IMR-90 (cell line): ENCODE data around the gene PCYT2. TPM values are rescaled to one million over a fixed set of nuclear protein-coding genes. Genes with fewer than 3 reads are reported as not detected.

Experiments used
- ATAC-seq: fragments of 200-7000 bp; cut with Tn5 transposase; 2 replicates; pipeline ENCODE4 v1.9.1; 2020; ENCODE audit warnings: low read depth, mild to moderate bottlenecking, moderate library complexity
- BruUV-seq: library from RNA; stranded (reverse); fragments of 400-500 nt; replicated peaks from 2 replicates; lab custom pipeline; 2021; lab: Mats Ljungman, UMichigan
- CTCF ChIA-PET: fragments of 300-600 bp; formaldehyde crosslinking; extraction: SDS; loops from one replicate; lab custom pipeline; 2021; ENCODE audit warnings: antibody characterized with exemption; lab: Yijun Ruan, JAX
- POLR2A ChIA-PET: fragments of 300-600 bp; sonication (Branson Sonifier 250); formaldehyde crosslinking; loops from one replicate; lab custom pipeline; 2022; ENCODE audit warnings: antibody characterized with exemption; ENCODE audit not compliant: unreplicated experiment; lab: Charles Lee
- DNase-seq: peaks from one replicate; pipeline ENCODE4 v3.0.0; 2013
- H2AFZ ChIP-seq: replicated peaks from 2 replicates; pipeline ENCODE3; 2013; ENCODE audit warnings: low read length, mild to moderate bottlenecking; ENCODE audit not compliant: poor library complexity
- H2AK5ac ChIP-seq: 2 replicates; pipeline ENCODE4 v1.6.1; 2013; ENCODE audit warnings: low read depth, low read length, inconsistent platforms
- H2AK9ac ChIP-seq: replicated peaks from 2 replicates; pipeline ENCODE3; 2013; ENCODE audit warnings: mild to moderate bottlenecking, low read depth, low read length, moderate library complexity; ENCODE audit not compliant: poor library complexity
- H2BK120ac ChIP-seq: 2 replicates; pipeline ENCODE4 v1.6.1; 2013; ENCODE audit warnings: low read depth, low read length, inconsistent platforms
- H2BK15ac ChIP-seq: 3 replicates; pipeline ENCODE4 v1.6.1; 2013; ENCODE audit warnings: low read depth, low read length, inconsistent platforms
- H2BK20ac ChIP-seq: 2 replicates; pipeline ENCODE4 v1.6.1; 2013; ENCODE audit warnings: low read depth, mild to moderate bottlenecking, inconsistent platforms, low read length, moderate library complexity
- H2BK5ac ChIP-seq: 2 replicates; pipeline ENCODE4 v1.6.1; 2013; ENCODE audit warnings: mild to moderate bottlenecking, low read depth, low read length, inconsistent platforms; ENCODE audit not compliant: poor library complexity, severe bottlenecking
- H3K14ac ChIP-seq: replicated peaks from 2 replicates; pipeline ENCODE4 v1.6.1; 2013; ENCODE audit warnings: low read depth, low read length, inconsistent platforms
- H3K18ac ChIP-seq: 2 replicates; pipeline ENCODE4 v1.6.1; 2013; ENCODE audit warnings: low read depth, low read length, control low read depth
- H3K23ac ChIP-seq: 2 replicates; pipeline ENCODE4 v1.6.1; 2013; ENCODE audit warnings: low read depth, low read length, inconsistent platforms
- H3K27ac ChIP-seq: 2 replicates; pipeline ENCODE4 v1.5.1; 2013; ENCODE audit warnings: mild to moderate bottlenecking, control low read depth, low read length; ENCODE audit not compliant: insufficient read depth
- H3K27me3 ChIP-seq: 2 replicates; pipeline ENCODE4 v1.6.1; 2013; ENCODE audit warnings: low read length; ENCODE audit not compliant: control insufficient read depth, insufficient read depth
- H3K36me3 ChIP-seq: 2 replicates; pipeline ENCODE4 v1.6.1; 2013; ENCODE audit warnings: low read length, mixed read lengths; ENCODE audit not compliant: control insufficient read depth, insufficient read depth
- H3K4ac ChIP-seq: 2 replicates; pipeline ENCODE4 v1.6.1; 2013; ENCODE audit warnings: low read depth, low read length, inconsistent platforms
- H3K4me1 ChIP-seq: 2 replicates; pipeline ENCODE4 v1.6.1; 2013; ENCODE audit warnings: low read length, mixed read lengths; ENCODE audit not compliant: control insufficient read depth, insufficient read depth
- H3K4me2 ChIP-seq: 2 replicates; pipeline ENCODE4 v1.6.1; 2013; ENCODE audit warnings: low read depth, mild to moderate bottlenecking, control low read depth, low read length, moderate library complexity
- H3K4me3 ChIP-seq: 2 replicates; pipeline ENCODE4 v1.5.1; 2013; ENCODE audit warnings: low read depth, mild to moderate bottlenecking, control low read depth, low read length, moderate library complexity; ENCODE audit not compliant: insufficient read depth
- H3K56ac ChIP-seq: 2 replicates; pipeline ENCODE4 v1.6.1; 2013; ENCODE audit warnings: low read length, inconsistent platforms; ENCODE audit not compliant: insufficient read depth; ENCODE audit errors: extremely low read depth
- H3K79me1 ChIP-seq, 2 experiments: 2 replicates each; pipeline ENCODE4 v1.6.1; 2013; ENCODE audit warnings: low read length in 2 of 2, inconsistent platforms in 1 of 2, low read depth in 1 of 2
- H3K9ac ChIP-seq: 2 replicates; pipeline ENCODE4 v1.6.1; 2013; ENCODE audit warnings: low read depth, low read length, control low read depth
- H3K9me1 ChIP-seq: 2 replicates; pipeline ENCODE4 v1.6.1; 2013; ENCODE audit warnings: low read length, inconsistent platforms; ENCODE audit not compliant: insufficient read depth
- H3K9me3 ChIP-seq: 2 replicates; pipeline ENCODE4 v1.6.1; 2013; ENCODE audit warnings: low read length; ENCODE audit not compliant: control insufficient read depth, insufficient read depth
- H4K20me1 ChIP-seq: 2 replicates; pipeline ENCODE4 v1.6.1; 2013; ENCODE audit warnings: low read length, inconsistent platforms; ENCODE audit not compliant: insufficient read depth
- H4K5ac ChIP-seq: 2 replicates; pipeline ENCODE4 v1.6.1; 2013; ENCODE audit warnings: mild to moderate bottlenecking, low read depth, low read length, control low read depth
- H4K8ac ChIP-seq, 2 experiments: 2 replicates each; pipeline ENCODE4 v1.6.1; 2013; ENCODE audit warnings: low read depth in 2 of 2, low read length in 2 of 2, control low read depth in 1 of 2, inconsistent platforms in 1 of 2
- H4K91ac ChIP-seq: 2 replicates; pipeline ENCODE4 v1.6.1; 2013; ENCODE audit warnings: low read depth, low read length, inconsistent platforms; ENCODE audit not compliant: insufficient read depth
- BHLHE40 ChIP-seq: fragments of 150-350 bp; IDR thresholded peaks from 2 replicates; pipeline ENCODE4 v1.6.1; 2016; ENCODE audit warnings: mild to moderate bottlenecking, low read depth, low read length
- RFX5 ChIP-seq: IDR thresholded peaks from 2 replicates; pipeline ENCODE4 v1.8.0; 2012; ENCODE audit warnings: low read depth, mild to moderate bottlenecking, low read length, moderate library complexity
- WGBS, 2 experiments: methylation state at CpG; one replicate each; pipeline versions ENCODE4 v1.1.5 to v1.1.7; 2013; ENCODE audit warnings: missing lambda C conversion rate in 2 of 2; ENCODE audit not compliant: insufficient read length in 1 of 2; ENCODE audit errors: extremely low coverage in 2 of 2; 5-methylcytosine and 5-hydroxymethylcytosine counted together
- dilution Hi-C: fragments of 300-500 bp; cut with HindIII; formaldehyde crosslinking; loops from one replicate; pipeline ENCODE4 v1.14.3; 2018; ENCODE audit warnings: low sequenced_read_pairs; ENCODE audit not compliant: unreplicated experiment
- in situ Hi-C: fragments of 300-500 bp; cut with MboI; formaldehyde crosslinking; loops from 3 replicates; pipeline ENCODE4 v1.14.3; 2019; ENCODE audit warnings: low sequenced_read_pairs, inconsistent platforms, mixed read lengths
- intact Hi-C: fragments of 100-400 bp; cut with micrococcal nuclease; formaldehyde crosslinking; loops from 2 replicates; pipeline ENCODE4 v1.10.0; 2022
- polyA plus RNA-seq, 3 experiments: library from polyadenylated mRNA; depleted of rRNA; stranded (reverse); fragments of >200 nt; gene quantifications; 2 replicates each; pipeline ENCODE4 v1.2.3, GENCODE V29; 2012; ENCODE audit warnings: low replicate concordance in 1 of 3
- total RNA-seq: library from RNA; depleted of rRNA; stranded (reverse); fragments of >200 nt; gene quantifications from 2 replicates; pipeline ENCODE4 v1.2.3, GENCODE V29; 2012

The PCYT2 gene
- total and polyA plus RNA-seq, 2 of the 4 experiments (the other 2 are of a cell fraction) = 37.3 to 38.5 TPM

DNA sequence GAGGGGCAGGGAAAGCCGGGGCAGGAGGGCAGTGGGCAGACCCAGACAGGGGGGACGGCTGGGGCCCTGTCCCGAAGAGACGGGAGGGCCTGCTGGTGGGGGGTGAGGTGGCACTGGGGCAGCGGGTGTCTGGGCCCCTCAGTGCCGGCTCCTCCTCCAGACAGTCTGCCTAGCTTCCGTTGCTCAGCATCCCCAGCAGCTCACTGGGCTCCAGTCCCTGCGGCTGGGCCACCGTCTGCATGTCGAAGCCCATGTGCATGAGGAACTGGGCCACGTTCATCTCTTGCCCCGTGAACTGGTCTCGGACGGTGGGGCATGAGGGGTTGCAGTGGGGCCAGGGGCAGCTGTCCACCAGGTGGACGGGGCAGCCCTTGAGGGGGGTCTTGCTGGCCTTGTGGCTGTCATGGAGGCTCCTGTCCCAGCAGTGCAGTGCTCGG lies 41.6 kb upstream of the PCYT2 start:
- dilution Hi-C loops = no loop called here
- H3K27me3 ChIP-seq = peaks cover 7% of the 10 kb centered on the region; the same call in 1 of the 2 replicates
- CTCF ChIA-PET = no interaction called here

More for the DNA sequence above, 41.6 kb upstream of the PCYT2 start:
- Histone ChIP-seq H2AK9ac (no peak overlapping the region), H2AFZ (no peak overlapping the region), H4K5ac (no peak overlapping the region), H3K4me3 (no peak overlapping the region), H4K91ac (no peak overlapping the region), H4K20me1 (no peaks in the 10 kb centered on the region), H3K36me3 (no peaks in the 10 kb centered on the region), H2BK20ac (no peak overlapping the region), H2AK5ac (no peak overlapping the region), H3K4me1 (no peaks in the 10 kb centered on the region), H3K4me2 (no peak overlapping the region), H3K23ac (no peak overlapping the region), H3K4ac (no peak overlapping the region), H3K9ac (no peak overlapping the region), H2BK15ac (no peak overlapping the region), H3K56ac (no peak overlapping the region), H3K9me1 (no peaks in the 10 kb centered on the region), H3K79me1 (no peaks in the 10 kb centered on the region), H4K8ac (no peak overlapping the region), H2BK120ac (no peak overlapping the region), H2BK5ac (no peak overlapping the region), H3K14ac (no peak overlapping the region), H3K27ac (no peak overlapping the region), H3K18ac (no peak overlapping the region), H3K9me3 (no peaks in the 10 kb centered on the region)
- 47% methylated on average over 7 of the region's 16 CpGs; no CpG with 5 or more reads in 1 of the 2 experiments for WGBS, 2 experiments
- no TSS peak for BruUV-seq
- DNase-seq (no peak), ATAC-seq (no peak; the same call in 1 of the 2 replicates)
- intact Hi-C loops (no loop called here), in situ Hi-C loops (no loop called here)
- TF ChIP-seq BHLHE40 = no peak
- TF ChIP-seq RFX5 = no peak
- POLR2A ChIA-PET = no interaction called here
